Esophagus squamous epithelium (tissue), 4 donors: ENCODE measurements around the gene PCDH9.

Source experiments
- CTCF ChIP-seq, 6 experiments: fragments of 450-650 bp in 4 of 6; fragments of 200-600 bp in 2 of 6; sonication (generic) in 2 of 6; IDR thresholded peaks; one replicate each; pipeline ENCODE4 v1.5.1; 2016 to 2019; ENCODE audit warnings: antibody characterized with exemption in 6 of 6, mild to moderate bottlenecking in 4 of 6, moderate library complexity in 4 of 6
- POLR2A ChIP-seq, 4 donors: fragments of 450-650 bp; IDR thresholded peaks; one replicate each; pipeline ENCODE4 v1.6.1; 2017; ENCODE audit warnings: antibody characterized with exemption in 4 of 4, mild to moderate bottlenecking in 4 of 4, moderate library complexity in 3 of 4

GRCh38 chr13:66489172-66489571, 741.0 kb downstream of the PCDH9 start:
- TF ChIP-seq POLR2A (IDR thresholded peaks at IDR 0.05), result no peak
- no peak for TF ChIP-seq CTCF (IDR thresholded peaks at IDR 0.05)
